GM06990 (cell line): ENCODE results near the gene ARHGEF6.

Source experiments
- DNase-seq: peaks from one replicate; pipeline ENCODE4 v3.0.0-alpha.2; 2011; ENCODE audit not compliant: insufficient read length; ENCODE audit errors: extremely low read depth
- H3K27me3 ChIP-seq: replicated peaks from 2 replicates; pipeline ENCODE4 v1.6.0; 2011; ENCODE audit warnings: low read length; ENCODE audit not compliant: control insufficient read depth, insufficient read depth
- H3K36me3 ChIP-seq: 2 replicates; pipeline ENCODE4 v1.5.1; 2011; ENCODE audit warnings: low read length; ENCODE audit not compliant: control insufficient read depth, insufficient read depth
- H3K4me3 ChIP-seq: replicated peaks from 2 replicates; pipeline ENCODE4 v1.5.1; 2011; ENCODE audit warnings: low read depth, mild to moderate bottlenecking, control low read depth, low read length
- CTCF ChIP-seq: IDR thresholded peaks from 2 replicates; pipeline ENCODE4 v1.5.1; 2011; ENCODE audit warnings: low read length, control low read depth, mild to moderate bottlenecking, inconsistent platforms; ENCODE audit not compliant: insufficient read depth, poor library complexity, severe bottlenecking

ARHGEF6 gene

GRCh38 chrX:136752796-136753195, 27.9 kb downstream of the ARHGEF6 start:
- Histone ChIP-seq H3K36me3 (no peaks in the 10 kb centered on the region), H3K27me3 (no peaks in the 10 kb centered on the region), H3K4me3 (no peak overlapping the region)
- no peak for TF ChIP-seq CTCF
- DNase-seq = no peak

- Histone ChIP-seq H3K27me3 (no peaks in the 10 kb centered on the region), H3K36me3 (no peaks in the 10 kb centered on the region), H3K4me3 (no peak overlapping the region)
- DNase-seq = no peak
- no peak for TF ChIP-seq CTCF
Measured at GRCh38 chrX:136752346-136752745, 28.4 kb downstream of the ARHGEF6 start.

GRCh38 chrX:136750364-136750763, 30.4 kb downstream of the ARHGEF6 start:
- no peaks in the 10 kb centered on the region for H3K27me3 ChIP-seq
- DNase-seq = no peak
- no peak for TF ChIP-seq CTCF
- H3K36me3 ChIP-seq = no peaks in the 10 kb centered on the region
- no peak overlapping the region for H3K4me3 ChIP-seq

GRCh38 chrX:136747003-136747986, 33.4 kb downstream of the ARHGEF6 start:
- Histone ChIP-seq H3K36me3 (no peaks in the 10 kb centered on the region), H3K27me3 (no peaks in the 10 kb centered on the region)

More at GRCh38 chrX:136747003-136747986, 33.4 kb downstream of the ARHGEF6 start:
- no peak for TF ChIP-seq CTCF
- DNase-seq = no peak
- H3K4me3 ChIP-seq = no peak overlapping the region
